H1 (cell line): Measurements from ENCODE around the gene POLR3A. TPM values are rescaled to one million over a fixed set of nuclear protein-coding genes. Genes with fewer than 3 reads are reported as not detected.

ENCODE experiments used
- CTCF ChIA-PET: fragments of 300-600 bp; sonication (Branson Sonifier 250); formaldehyde crosslinking; loops from one replicate; lab custom pipeline; 2021; ENCODE audit not compliant: partially characterized antibody; lab: Charles Lee
- POLR2A ChIA-PET: fragments of 300-600 bp; sonication (Branson Sonifier 250); formaldehyde crosslinking; loops from one replicate; lab custom pipeline; 2021; ENCODE audit warnings: inconsistent platforms; ENCODE audit not compliant: partially characterized antibody; lab: Charles Lee
- DNase-seq, 2 experiments: peaks; one replicate each; pipeline versions ENCODE4 v3.0.0 to v3.0.0-alpha.2; 2010 to 2022; ENCODE audit warnings: low spot score in 2 of 2, low read depth in 1 of 2, mixed read lengths in 1 of 2
- FAIRE-seq: peaks from 2 replicates; lab custom pipeline; 2011; peaks lifted over from hg19 to GRCh38; lab: Jason Lieb, UNC
- H2AFZ ChIP-seq: 2 replicates; pipeline ENCODE4 v1.8.1; 2012; ENCODE audit warnings: low read length, inconsistent platforms
- H2AK5ac ChIP-seq: 2 replicates; pipeline ENCODE4 v1.6.1; 2013; ENCODE audit warnings: low read depth, low read length
- H2BK120ac ChIP-seq: replicated peaks from 2 replicates; pipeline ENCODE3; 2013; ENCODE audit warnings: low read depth, low read length, inconsistent platforms
- H2BK12ac ChIP-seq: 2 replicates; pipeline ENCODE4 v1.6.1; 2013; ENCODE audit warnings: low read depth, low read length
- H2BK15ac ChIP-seq: 2 replicates; pipeline ENCODE4 v1.6.1; 2013; ENCODE audit warnings: low read length
- H2BK20ac ChIP-seq: 2 replicates; pipeline ENCODE4 v1.6.1; 2013; ENCODE audit warnings: low read length
- H2BK5ac ChIP-seq: 2 replicates; pipeline ENCODE4 v1.6.1; 2013; ENCODE audit warnings: low read depth, low read length
- H3K14ac ChIP-seq: 2 replicates; pipeline ENCODE4 v1.6.1; 2013; ENCODE audit warnings: inconsistent platforms; ENCODE audit not compliant: insufficient read length
- H3K18ac ChIP-seq: 2 replicates; pipeline ENCODE4 v1.6.1; 2013; ENCODE audit warnings: low read length; ENCODE audit errors: extremely low read depth
- H3K23ac ChIP-seq: 2 replicates; pipeline ENCODE4 v1.6.1; 2013; ENCODE audit warnings: inconsistent platforms; ENCODE audit not compliant: insufficient read length
- H3K23me2 ChIP-seq: 2 replicates; pipeline ENCODE4 v1.6.1; 2013; ENCODE audit warnings: low read depth, low read length
- H3K27ac ChIP-seq: 2 replicates; pipeline ENCODE4 v1.6.1; 2011; ENCODE audit warnings: low read depth, low read length, inconsistent platforms
- H3K27me3 ChIP-seq, 4 experiments: replicated peaks in 1 of 4; 1 replicate in 1 of 4; 2 replicates in 3 of 4; pipeline versions ENCODE4 v1.6.1 to v1.8.1; 2011 to 2013; ENCODE audit warnings: low read length in 3 of 4, mild to moderate bottlenecking in 3 of 4, inconsistent platforms in 2 of 4, mixed read lengths in 2 of 4, moderate library complexity in 1 of 4; ENCODE audit not compliant: control insufficient read depth in 3 of 4, insufficient read depth in 3 of 4; ENCODE audit errors: extremely low read depth in 1 of 4
- H3K36me3 ChIP-seq, 4 experiments: 2 replicates each; pipeline versions ENCODE4 v1.6.1 to v1.8.1; 2011 to 2013; ENCODE audit warnings: mild to moderate bottlenecking in 4 of 4, low read length in 3 of 4, moderate library complexity in 2 of 4, control low read depth in 1 of 4, inconsistent platforms in 1 of 4; ENCODE audit not compliant: insufficient read depth in 4 of 4, control insufficient read depth in 2 of 4
- H3K4ac ChIP-seq: replicated peaks from 2 replicates; pipeline ENCODE3; 2013; ENCODE audit warnings: low read length, low read depth, mixed read lengths, inconsistent platforms; ENCODE audit not compliant: insufficient read length
- H3K4me1 ChIP-seq, 4 experiments: replicated peaks in 1 of 4; 1 replicate in 1 of 4; 2 replicates in 3 of 4; pipeline versions ENCODE4 v1.6.1 to v1.8.1; 2011 to 2013; ENCODE audit warnings: low read length in 3 of 4, inconsistent platforms in 2 of 4, mixed read lengths in 1 of 4; ENCODE audit not compliant: insufficient read depth in 4 of 4, control insufficient read depth in 3 of 4
- H3K4me2 ChIP-seq, 2 experiments: 2 replicates each; pipeline versions ENCODE4 v1.6.1 to v1.8.1; 2011 to 2013; ENCODE audit warnings: low read depth in 2 of 2, low read length in 2 of 2, control low read depth in 1 of 2, inconsistent platforms in 1 of 2, mild to moderate bottlenecking in 1 of 2; ENCODE audit not compliant: insufficient read depth in 1 of 2
- H3K4me3 ChIP-seq, 4 experiments: fragments of 200-600, 300-600 bp in 1 of 4; sonication (generic), shearing (Covaris generic), sonication (Bioruptor Twin) in 1 of 4; 2 replicates each; pipeline versions ENCODE4 v1.5.1 to v1.8.1; 2011 to 2016; ENCODE audit warnings: low read length in 4 of 4, low read depth in 3 of 4, control low read depth in 2 of 4, inconsistent platforms in 2 of 4, mild to moderate bottlenecking in 2 of 4, mixed read lengths in 1 of 4, moderate library complexity in 1 of 4; ENCODE audit not compliant: insufficient read depth in 2 of 4; ENCODE audit errors: extremely low read depth in 1 of 4
- H3K56ac ChIP-seq: replicated peaks from 2 replicates; pipeline ENCODE3; 2013; ENCODE audit warnings: low read depth, mild to moderate bottlenecking, mixed read lengths, low read length, inconsistent platforms; ENCODE audit not compliant: insufficient read length
- H3K79me1 ChIP-seq: 2 replicates; pipeline ENCODE4 v1.6.1; 2013; ENCODE audit warnings: low read depth, low read length, control low read depth
- H3K79me2 ChIP-seq, 2 experiments: 2 replicates each; pipeline versions ENCODE4 v1.6.1 to v1.8.1; 2012 to 2013; ENCODE audit warnings: low read length in 2 of 2, mild to moderate bottlenecking in 2 of 2, inconsistent platforms in 1 of 2; ENCODE audit not compliant: insufficient read depth in 2 of 2, control insufficient read depth in 1 of 2
- H3K9ac ChIP-seq, 4 experiments: replicated peaks in 1 of 4; 1 replicate in 1 of 4; 2 replicates in 3 of 4; pipeline versions ENCODE4 v1.6.1 to v1.8.1; 2011 to 2013; ENCODE audit warnings: low read depth in 3 of 4, low read length in 3 of 4, control low read depth in 2 of 4, mild to moderate bottlenecking in 2 of 4, moderate library complexity in 2 of 4, inconsistent platforms in 1 of 4; ENCODE audit errors: extremely low read depth in 1 of 4
- H3K9me3 ChIP-seq, 2 experiments: 2 replicates each; pipeline versions ENCODE4 v1.6.1 to v1.8.1; 2012 to 2013; ENCODE audit warnings: mild to moderate bottlenecking in 2 of 2, moderate library complexity in 2 of 2, control low read depth in 1 of 2, inconsistent platforms in 1 of 2, low read depth in 1 of 2, low read length in 1 of 2, mixed read lengths in 1 of 2; ENCODE audit not compliant: insufficient read depth in 2 of 2
- H4K20me1 ChIP-seq, 2 experiments: replicated peaks in 1 of 2; 2 replicates each; pipeline versions ENCODE3 to v1.8.1; 2011 to 2013; ENCODE audit warnings: inconsistent platforms in 2 of 2, low read length in 2 of 2, mild to moderate bottlenecking in 1 of 2; ENCODE audit not compliant: insufficient read depth in 2 of 2, control insufficient read depth in 1 of 2
- H4K5ac ChIP-seq: 2 replicates; pipeline ENCODE4 v1.6.1; 2013; ENCODE audit warnings: low read length, low read depth, mixed read lengths, inconsistent platforms; ENCODE audit not compliant: insufficient read length
- H4K8ac ChIP-seq: 2 replicates; pipeline ENCODE4 v1.8.0; 2013; ENCODE audit warnings: mild to moderate bottlenecking, moderate library complexity, low read length, inconsistent platforms; ENCODE audit not compliant: insufficient read depth; ENCODE audit errors: extremely low read depth
- H4K91ac ChIP-seq: replicated peaks from 2 replicates; pipeline ENCODE3; 2013; ENCODE audit warnings: low read length, mixed read lengths, inconsistent platforms; ENCODE audit not compliant: insufficient read length
- HDAC2 ChIP-seq, 2 experiments: fragments of 300-600 bp in 1 of 2; sonication (generic) in 1 of 2; IDR thresholded peaks; 2 replicates each; pipeline ENCODE4 v1.6.1; 2011 to 2012; ENCODE audit warnings: low read depth in 2 of 2, low read length in 2 of 2, mild to moderate bottlenecking in 2 of 2, moderate library complexity in 2 of 2, borderline replicate concordance in 1 of 2, inconsistent platforms in 1 of 2
- WGBS, 2 experiments: shearing (Covaris generic) in 1 of 2; methylation state at CpG; one replicate each; pipeline versions ENCODE4 v1.1.6 to v1.1.7; 2013 to 2015; ENCODE audit warnings: low lambda C conversion rate in 2 of 2, mixed read lengths in 2 of 2, inconsistent platforms in 1 of 2, low coverage in 1 of 2, missing lambda C conversion rate in 1 of 2; ENCODE audit not compliant: insufficient replicate concordance in 2 of 2, insufficient coverage in 1 of 2, insufficient read length in 1 of 2; ENCODE audit errors: extremely low coverage in 1 of 2, missing lambda C conversion rate in 1 of 2; 5-methylcytosine and 5-hydroxymethylcytosine counted together
- polyA plus RNA-seq, 7 experiments: library from polyadenylated mRNA; depleted of rRNA in 3 of 7; stranded (reverse) in 5 of 7; unstranded in 2 of 7; fragments of >200 nt in 5 of 7; fragments of 200-250 nt in 2 of 7; gene quantifications; 1 replicate in 5 of 7; 2 replicates in 1 of 7; 4 replicates in 1 of 7; pipeline versions ENCODE4 v1.2.1 to v1.2.3, GENCODE V29; 2011 to 2013; ENCODE audit warnings: missing spikeins in 2 of 7, mixed read lengths in 2 of 7
- total RNA-seq: library from RNA; stranded (reverse); fragmentation: NEBNext Ultra II Directional; extraction: Animal tissue kit (Norgen Biotek cat#: 25700); gene quantifications from 2 replicates; pipeline ENCODE4 v1.2.1, GENCODE V29; 2021

The POLR3A gene
- total and polyA plus RNA-seq, 2 of the 8 experiments (the other 6 are each of a cell fraction or from before 2014, with no cell fraction given): 11.3 to 38.6 TPM

DNA sequence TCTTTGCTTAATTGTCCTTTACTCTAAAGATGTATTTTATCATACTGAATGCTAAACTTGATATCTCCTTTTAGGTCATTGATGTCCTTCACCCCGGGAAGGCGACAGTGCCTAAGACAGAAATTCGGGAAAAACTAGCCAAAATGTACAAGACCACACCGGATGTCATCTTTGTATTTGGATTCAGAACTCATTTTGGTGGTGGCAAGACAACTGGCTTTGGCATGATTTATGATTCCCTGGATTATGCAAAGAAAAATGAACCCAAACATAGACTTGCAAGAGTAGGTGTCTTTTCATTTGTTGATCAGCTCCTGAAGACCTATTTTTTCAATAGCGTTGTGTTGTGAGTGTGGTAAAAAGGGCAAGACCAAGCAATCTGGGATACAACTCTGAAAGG, 6.1 kb upstream of the POLR3A start:
- no peaks in the 10 kb centered on the region; a peak in 2 of 7 replicates for H3K27me3 ChIP-seq
- H4K8ac ChIP-seq: no peak overlapping the region
- WGBS, 2 experiments: 85% methylated on average over 5 of the region's 5 CpGs; no CpG with 5 or more reads in 1 of the 2 experiments
- peaks cover 20 to 68% of the 10 kb centered on the region in 2 experiments for H3K79me2 ChIP-seq
- CTCF ChIA-PET: interaction anchor here (0.6 to 2.4 kb wide), 3 partner anchors 8 to 15 kb away, joined by 3 to 8 read pairs (median 7); no protein-coding TSS in a partner anchor
- no peak overlapping the region for H4K5ac ChIP-seq
- no peak overlapping the region for H2BK12ac ChIP-seq
- H3K4me3 ChIP-seq: peak overlapping the region; percentile 15 to 95 (median 87); a peak in 5 of 8 replicates
- H3K9me3 ChIP-seq: no peaks in the 10 kb centered on the region
- peaks cover 10% of the 10 kb centered on the region for H3K23me2 ChIP-seq
- H3K14ac ChIP-seq: no peak overlapping the region
- H3K56ac ChIP-seq: no peak overlapping the region
- no peak overlapping the region for H3K23ac ChIP-seq
- H3K4ac ChIP-seq: no peak overlapping the region
- no peak overlapping the region for H2BK120ac ChIP-seq
- H2AK5ac ChIP-seq: no peak overlapping the region
- no peak for TF ChIP-seq HDAC2 (IDR thresholded peaks at IDR 0.05; ENCODE audit: borderline replicate concordance in 1 of 2, low read depth in 2 of 2, low read length in 2 of 2)
- H4K91ac ChIP-seq: no peak overlapping the region
- no peak for FAIRE-seq
- H2BK15ac ChIP-seq: no peak overlapping the region
- POLR2A ChIA-PET: interaction anchor here (0.8 to 3.0 kb wide), 7 partner anchors 8 to 325 kb away, joined by 3 to 38 read pairs (median 3); no protein-coding TSS in a partner anchor
- no peak for DNase-seq
- no peak overlapping the region for H3K27ac ChIP-seq
- H2BK20ac ChIP-seq: no peak overlapping the region
- H3K9ac ChIP-seq: peak overlapping the region in 3 of 4 experiments; percentile 40 to 90 (median 46); a peak in 4 of 7 replicates
- H3K79me1 ChIP-seq: peaks cover 4% of the 10 kb centered on the region; the same call in 1 of the 2 replicates
- peak overlapping the region; percentile 75 to 89 for H3K4me2 ChIP-seq
- no peak overlapping the region for H3K18ac ChIP-seq
- H2BK5ac ChIP-seq: no peak overlapping the region
- no peak overlapping the region for H2AFZ ChIP-seq
- peaks cover 13 to 35% (median 30%) of the 10 kb centered on the region in 4 experiments for H3K4me1 ChIP-seq
- H3K36me3 ChIP-seq: peaks cover 27 to 62% (median 54%) of the 10 kb centered on the region in 4 experiments
- peaks cover 21 to 31% of the 10 kb centered on the region in 2 experiments for H4K20me1 ChIP-seq
